Upper lobe of right lung (tissue), 1 donor: ENCODE data around the gene TVP23A. TPM values are rescaled to one million over a fixed set of nuclear protein-coding genes. Genes with fewer than 3 reads are reported as not detected.

Experiments
- ATAC-seq: fragments of 200-7000 bp; cut with Tn5 transposase; one replicate; pipeline ENCODE4 v1.9.1; 2020; ENCODE audit warnings: mild to moderate bottlenecking, moderate library complexity
- DNase-seq: peaks from one replicate; pipeline ENCODE4 v3.0.0-alpha.2; 2020
- H3K27ac ChIP-seq: fragments of 200-600 bp; one replicate; pipeline ENCODE4 v1.8.0; 2022
- H3K27me3 ChIP-seq: fragments of 200-600 bp; one replicate; pipeline ENCODE4 v1.8.0; 2022; ENCODE audit warnings: mild to moderate bottlenecking
- H3K36me3 ChIP-seq: fragments of 200-600 bp; one replicate; pipeline ENCODE4 v1.8.0; 2022
- H3K4me1 ChIP-seq: fragments of 200-600 bp; one replicate; pipeline ENCODE4 v1.8.0; 2022
- H3K4me3 ChIP-seq: fragments of 200-600 bp; one replicate; pipeline ENCODE4 v1.8.0; 2022; ENCODE audit warnings: mild to moderate bottlenecking
- H3K9me3 ChIP-seq: fragments of 200-600 bp; one replicate; pipeline ENCODE4 v1.8.0; 2022
- CTCF ChIP-seq: fragments of 200-600 bp; IDR thresholded peaks from one replicate; pipeline ENCODE4 v1.8.0; 2022; ENCODE audit warnings: antibody characterized with exemption
- intact Hi-C: fragments of 100-400 bp; cut with DNase I; formaldehyde crosslinking; loops from one replicate; pipeline ENCODE4 v1.11.0; 2022
- total RNA-seq: library from RNA; stranded (reverse); fragmentation: NEBNext Ultra II Directional; extraction: Animal tissue kit (Norgen Biotek cat#: 25700); gene quantifications from one replicate; pipeline ENCODE4 v1.2.1, GENCODE V29; 2021
- donor health status: DM: no; HTN: yes; CAD: no; lungs with severe emphysema.

TVP23A gene
- total RNA-seq, 1 donor from 2014 or later, result 0.69 TPM

GRCh38 chr16:10752843-10753523 is 65.6 kb downstream of the TVP23A start:
- TF ChIP-seq CTCF, result no peak
- Histone ChIP-seq H3K4me3 (no peak overlapping the region), H3K27ac (no peak overlapping the region), H3K4me1 (peaks cover 5% of the 10 kb centered on the region), H3K27me3 (no peaks in the 10 kb centered on the region), H3K36me3 (peaks cover 80% of the 10 kb centered on the region), H3K9me3 (no peaks in the 10 kb centered on the region)
- no peak for DNase-seq
- intact Hi-C loops, result no loop called here
- peak; percentile 87 for ATAC-seq

GRCh38 chr16:10751291-10751697 is 67.3 kb downstream of the TVP23A start:
- TF ChIP-seq CTCF, result no peak
- intact Hi-C loops, result no loop called here
- Histone ChIP-seq H3K9me3 (no peaks in the 10 kb centered on the region), H3K27me3 (no peaks in the 10 kb centered on the region), H3K36me3 (peaks cover 73% of the 10 kb centered on the region), H3K27ac (no peak overlapping the region), H3K4me1 (peaks cover 5% of the 10 kb centered on the region), H3K4me3 (no peak overlapping the region)
- peak; percentile 9 for ATAC-seq
- DNase-seq, result no peak

DNA sequence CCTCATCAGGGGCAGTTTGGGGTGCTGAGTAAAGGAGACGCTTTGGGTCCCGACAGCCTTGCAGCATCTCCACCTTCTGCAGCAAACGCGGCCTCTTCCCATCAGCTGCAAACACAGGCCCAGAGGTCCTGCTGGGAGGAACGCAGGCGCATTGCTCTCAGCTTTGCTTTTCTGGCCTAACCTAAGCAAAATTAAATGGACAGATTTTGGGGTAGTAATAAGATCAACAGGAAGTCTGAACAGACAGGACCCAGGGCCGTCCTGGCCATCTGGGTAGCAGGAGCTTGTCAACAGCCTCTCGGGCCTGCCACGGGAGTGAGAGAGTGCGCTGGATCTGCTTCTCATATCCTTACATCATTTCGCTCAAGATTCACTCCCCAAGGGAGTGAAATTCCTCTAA is 67.8 kb downstream of the TVP23A start:
- H3K9me3 ChIP-seq, result no peaks in the 10 kb centered on the region
- peaks cover 10% of the 10 kb centered on the region for H3K4me1 ChIP-seq
- intact Hi-C loops, result no loop called here
- no peak for TF ChIP-seq CTCF
- no peak for DNase-seq
- H3K4me3 ChIP-seq, result no peak overlapping the region
- ATAC-seq, result no peak
- H3K27ac ChIP-seq, result no peak overlapping the region
- H3K27me3 ChIP-seq, result no peaks in the 10 kb centered on the region
- H3K36me3 ChIP-seq, result peaks cover 68% of the 10 kb centered on the region

GRCh38 chr16:10745841-10746240 is 72.8 kb downstream of the TVP23A start:
- Histone ChIP-seq H3K9me3 (no peaks in the 10 kb centered on the region), H3K27ac (no peak overlapping the region)
- intact Hi-C loops, result loop anchor here (10.0 kb wide), 1 partner anchor 179 kb away; no protein-coding TSS in a partner anchor

GRCh38 chr16:10744370-10745030 is 74.1 kb downstream of the TVP23A start:
- peak; percentile 2 for ATAC-seq

More at GRCh38 chr16:10745841-10746240, 72.8 kb downstream of the TVP23A start:
- no peak for DNase-seq
- H3K4me1 ChIP-seq, result peaks cover 30% of the 10 kb centered on the region
- no peak for ATAC-seq
- H3K27me3 ChIP-seq, result no peaks in the 10 kb centered on the region
- H3K36me3 ChIP-seq, result peaks cover 31% of the 10 kb centered on the region
- no peak for TF ChIP-seq CTCF
- H3K4me3 ChIP-seq, result no peak overlapping the region

More at GRCh38 chr16:10744370-10745030, 74.1 kb downstream of the TVP23A start:
- Histone ChIP-seq H3K36me3 (peaks cover 19% of the 10 kb centered on the region), H3K4me1 (peaks cover 26% of the 10 kb centered on the region), H3K9me3 (no peaks in the 10 kb centered on the region), H3K27ac (peak overlapping the region; percentile 97), H3K4me3 (peak overlapping the region; percentile 60), H3K27me3 (no peaks in the 10 kb centered on the region)
- intact Hi-C loops, result loop anchor here (10.0 kb wide), 1 partner anchor 180 kb away; no protein-coding TSS in a partner anchor
- TF ChIP-seq CTCF, result no peak
- peak; percentile 35 for DNase-seq
